ENCODE data around the gene HIF3A. TPM values are rescaled to one million over a fixed set of nuclear protein-coding genes. Genes with fewer than 3 reads are reported as not detected.
"Not testable (repeated sequence)": the region's sequence is repeated elsewhere in the genome, so short reads cannot be mapped to it uniquely, and the experiment has no call there.

The HIF3A gene
- 164 to 175 TPM (median 165 TPM) in 3 replicates for total RNA-seq

DNA sequence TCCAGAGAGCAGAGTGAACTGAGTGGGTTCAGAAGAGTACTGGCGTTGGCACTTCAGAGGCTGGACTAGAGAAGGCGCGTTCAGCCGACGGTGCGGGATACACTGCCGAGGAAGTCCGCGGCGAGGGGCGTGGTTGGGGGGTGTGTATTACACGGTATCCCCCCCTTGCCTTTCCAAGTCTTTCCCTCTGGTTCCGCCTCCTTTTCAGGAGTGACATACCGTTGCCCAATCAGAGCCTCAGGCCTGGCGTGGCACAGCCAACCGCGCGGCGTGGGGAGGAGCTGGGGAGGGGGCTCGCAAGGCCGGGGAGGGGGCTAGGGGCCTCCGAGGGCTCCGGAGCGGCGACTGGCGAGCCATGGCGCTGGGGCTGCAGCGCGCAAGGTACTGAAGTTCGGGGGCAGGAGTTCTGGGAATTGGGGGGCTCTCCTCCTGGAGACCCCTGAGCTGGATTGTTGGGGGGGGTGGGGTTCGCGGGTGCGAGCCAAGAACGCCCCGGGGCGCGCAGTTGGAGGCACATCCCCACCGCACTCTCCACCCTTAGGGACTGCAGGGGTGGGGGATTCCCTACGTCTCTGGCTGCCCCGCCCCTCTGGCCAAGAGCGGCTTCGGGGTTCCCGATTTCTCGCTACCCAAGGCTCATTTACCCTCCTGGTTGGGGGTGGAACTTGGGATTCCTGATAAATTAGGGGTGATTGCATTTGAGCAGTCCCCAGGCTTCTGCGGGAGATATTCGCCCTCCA lies at the start of gene HIF3A:
Gene HIF3A (plus strand): TSS at position 321 of the 740 bp plus-strand sequence. CDS start 35 bp downstream, at position 356.
- H3K4me3 Mint-ChIP-seq, result peak within 1 kb of the TSS; percentile 83
- DNase-seq (ENCODE audit: low spot score in 2 of 2, unreplicated experiment in 2 of 2), result peak; percentile 86 to 92
- H3K27me3 Mint-ChIP-seq (ENCODE audit: low read depth), result peaks cover 3% of the 10 kb centered on the region
- no peaks in the 10 kb centered on the region for H3K36me3 Mint-ChIP-seq
- peak within 1 kb of the TSS; percentile 83 for H3K27ac Mint-ChIP-seq
- TF ChIP-seq, protein P1, sequence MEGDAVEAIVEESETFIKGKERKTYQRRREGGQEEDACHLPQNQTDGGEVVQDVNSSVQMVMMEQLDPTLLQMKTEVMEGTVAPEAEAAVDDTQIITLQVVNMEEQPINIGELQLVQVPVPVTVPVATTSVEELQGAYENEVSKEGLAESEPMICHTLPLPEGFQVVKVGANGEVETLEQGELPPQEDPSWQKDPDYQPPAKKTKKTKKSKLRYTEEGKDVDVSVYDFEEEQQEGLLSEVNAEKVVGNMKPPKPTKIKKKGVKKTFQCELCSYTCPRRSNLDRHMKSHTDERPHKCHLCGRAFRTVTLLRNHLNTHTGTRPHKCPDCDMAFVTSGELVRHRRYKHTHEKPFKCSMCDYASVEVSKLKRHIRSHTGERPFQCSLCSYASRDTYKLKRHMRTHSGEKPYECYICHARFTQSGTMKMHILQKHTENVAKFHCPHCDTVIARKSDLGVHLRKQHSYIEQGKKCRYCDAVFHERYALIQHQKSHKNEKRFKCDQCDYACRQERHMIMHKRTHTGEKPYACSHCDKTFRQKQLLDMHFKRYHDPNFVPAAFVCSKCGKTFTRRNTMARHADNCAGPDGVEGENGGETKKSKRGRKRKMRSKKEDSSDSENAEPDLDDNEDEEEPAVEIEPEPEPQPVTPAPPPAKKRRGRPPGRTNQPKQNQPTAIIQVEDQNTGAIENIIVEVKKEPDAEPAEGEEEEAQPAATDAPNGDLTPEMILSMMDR (IDR thresholded peaks at IDR 0.05; ENCODE audit: unreplicated experiment), result no peak
- H3K9me3 Mint-ChIP-seq, result no peaks in the 10 kb centered on the region
- peaks cover 44% of the 10 kb centered on the region for H3K4me1 Mint-ChIP-seq

DNA sequence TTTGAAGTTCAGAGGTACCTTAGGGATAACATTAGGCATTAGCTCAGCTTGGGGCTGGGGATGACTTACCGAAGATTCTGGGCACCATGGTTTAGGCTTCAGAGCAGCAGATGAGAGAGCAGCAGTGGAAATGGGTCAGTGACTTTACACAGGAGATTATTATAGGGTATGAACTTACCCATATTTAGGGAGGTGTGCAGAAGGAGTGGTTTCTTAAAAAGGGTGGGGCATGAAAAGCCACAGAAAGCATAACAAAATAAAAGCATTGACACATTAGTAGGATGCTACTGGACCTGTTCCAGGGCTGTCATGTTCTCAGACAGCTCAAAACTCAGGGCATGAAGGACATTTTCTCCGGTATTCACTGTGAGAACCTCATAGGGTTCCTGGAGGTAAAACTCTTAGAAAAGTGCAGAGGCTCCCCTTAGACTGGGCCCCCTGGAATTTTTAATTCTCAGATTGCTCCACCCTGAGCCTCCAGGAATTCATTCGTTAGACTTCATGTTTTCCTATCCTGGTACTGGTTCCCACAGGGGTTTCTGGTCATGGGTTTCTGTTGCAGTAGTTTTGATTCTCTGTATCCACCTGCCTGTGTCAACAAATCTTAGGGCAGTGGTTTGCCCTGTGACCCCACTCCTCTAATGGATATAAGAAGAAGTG lies 46.6 kb upstream of the HIF3A start:
- H3K4me3 Mint-ChIP-seq, result no peak overlapping the region
- H3K9me3 Mint-ChIP-seq, result no peaks in the 10 kb centered on the region
- H3K36me3 Mint-ChIP-seq, result no peaks in the 10 kb centered on the region
- no peak for DNase-seq (ENCODE audit: low spot score in 2 of 2, unreplicated experiment in 2 of 2)
- H3K4me1 Mint-ChIP-seq, result peaks cover 11% of the 10 kb centered on the region
- TF ChIP-seq, protein P1 (IDR thresholded peaks at IDR 0.05; ENCODE audit: unreplicated experiment), result no peak
- peaks cover 56% of the 10 kb centered on the region for H3K27me3 Mint-ChIP-seq (ENCODE audit: low read depth)
- no peak overlapping the region for H3K27ac Mint-ChIP-seq

DNA sequence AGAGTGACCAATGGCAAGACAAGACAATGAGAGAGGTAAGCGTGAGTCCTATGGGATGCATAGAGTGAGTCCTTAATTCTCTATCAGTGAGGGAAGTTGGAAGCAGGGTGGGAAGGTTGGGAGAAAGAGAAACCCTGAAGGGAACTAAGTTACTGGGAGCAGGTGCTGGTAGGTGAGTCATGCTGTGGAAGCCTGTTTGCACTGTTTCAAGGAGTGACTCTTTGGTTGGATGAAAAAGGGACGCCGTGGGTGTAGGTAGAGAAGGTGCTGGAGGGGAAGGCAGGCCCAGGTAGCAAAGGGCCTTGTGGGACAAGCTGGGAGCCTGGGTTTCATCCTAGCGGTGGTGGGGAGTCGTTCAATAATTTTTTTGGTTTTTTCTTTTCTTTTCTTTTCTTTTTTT lies 45.4 kb upstream of the HIF3A start:
- TF ChIP-seq, protein P1 (IDR thresholded peaks at IDR 0.05; ENCODE audit: unreplicated experiment), result no peak
- no peaks in the 10 kb centered on the region for H3K36me3 Mint-ChIP-seq
- peaks cover 47% of the 10 kb centered on the region for H3K27me3 Mint-ChIP-seq (ENCODE audit: low read depth)
- no peaks in the 10 kb centered on the region for H3K9me3 Mint-ChIP-seq
- no peak overlapping the region for H3K4me3 Mint-ChIP-seq
- DNase-seq (ENCODE audit: low spot score in 2 of 2, unreplicated experiment in 2 of 2), result no peak
- peaks cover 9% of the 10 kb centered on the region for H3K4me1 Mint-ChIP-seq
- H3K27ac Mint-ChIP-seq, result no peak overlapping the region

DNA sequence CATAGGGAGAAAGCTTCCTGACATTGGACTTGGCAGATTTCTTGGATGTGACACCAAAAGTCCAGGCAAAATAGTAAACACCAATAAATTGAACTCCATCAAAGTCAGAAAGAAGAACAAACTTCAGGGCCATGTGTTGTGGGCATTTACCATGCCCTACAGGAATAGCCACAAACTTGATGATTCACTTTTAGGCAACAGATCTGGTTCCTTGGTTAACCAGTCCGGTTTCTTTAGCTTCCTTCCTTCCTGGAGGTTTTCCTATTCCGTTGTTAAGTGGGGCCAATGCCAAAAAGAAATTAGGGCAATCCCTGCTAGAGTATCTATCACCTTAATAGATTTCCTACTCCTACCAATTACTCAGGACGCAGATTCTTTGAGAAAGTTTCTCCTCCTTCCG lies 42.1 kb upstream of the HIF3A start:
- H3K9me3 Mint-ChIP-seq, result no peaks in the 10 kb centered on the region
- peaks cover 7% of the 10 kb centered on the region for H3K4me1 Mint-ChIP-seq
- H3K36me3 Mint-ChIP-seq, result no peaks in the 10 kb centered on the region
- H3K4me3 Mint-ChIP-seq, result no peak overlapping the region
- DNase-seq (ENCODE audit: low spot score in 2 of 2, unreplicated experiment in 2 of 2), result no peak
- peaks cover 28% of the 10 kb centered on the region for H3K27me3 Mint-ChIP-seq (ENCODE audit: low read depth)
- TF ChIP-seq, protein P1 (IDR thresholded peaks at IDR 0.05; ENCODE audit: unreplicated experiment), result no peak
- no peak overlapping the region for H3K27ac Mint-ChIP-seq

DNA sequence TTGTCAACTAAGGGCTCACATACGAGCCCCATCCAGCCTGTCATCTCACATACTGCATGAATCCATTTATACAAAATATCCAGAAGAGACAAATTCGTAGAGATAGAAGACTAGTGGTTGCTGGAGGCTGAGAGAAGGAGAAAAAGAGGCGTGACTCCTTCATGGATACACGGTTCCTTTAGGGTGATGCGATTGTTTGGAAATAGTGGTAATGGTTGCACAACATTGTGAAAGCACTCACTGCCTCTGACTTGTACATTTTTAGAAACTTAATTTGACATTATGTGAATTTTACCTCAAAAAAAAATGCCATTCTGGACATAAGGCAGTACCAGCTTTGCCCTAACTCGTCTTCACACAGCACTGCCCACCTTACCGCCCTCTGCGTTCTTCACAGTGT lies 40.0 kb upstream of the HIF3A start:
- Mint-ChIP-seq H3K27ac (no peak overlapping the region), H3K27me3 (ENCODE audit: low read depth) (peaks cover 12% of the 10 kb centered on the region), H3K4me1 (peaks cover 2% of the 10 kb centered on the region), H3K36me3 (no peaks in the 10 kb centered on the region), H3K4me3 (no peak overlapping the region), H3K9me3 (no peaks in the 10 kb centered on the region)
- no peak for DNase-seq (ENCODE audit: low spot score in 2 of 2, unreplicated experiment in 2 of 2)
- TF ChIP-seq, protein P1 (IDR thresholded peaks at IDR 0.05; ENCODE audit: unreplicated experiment), result no peak

DNA sequence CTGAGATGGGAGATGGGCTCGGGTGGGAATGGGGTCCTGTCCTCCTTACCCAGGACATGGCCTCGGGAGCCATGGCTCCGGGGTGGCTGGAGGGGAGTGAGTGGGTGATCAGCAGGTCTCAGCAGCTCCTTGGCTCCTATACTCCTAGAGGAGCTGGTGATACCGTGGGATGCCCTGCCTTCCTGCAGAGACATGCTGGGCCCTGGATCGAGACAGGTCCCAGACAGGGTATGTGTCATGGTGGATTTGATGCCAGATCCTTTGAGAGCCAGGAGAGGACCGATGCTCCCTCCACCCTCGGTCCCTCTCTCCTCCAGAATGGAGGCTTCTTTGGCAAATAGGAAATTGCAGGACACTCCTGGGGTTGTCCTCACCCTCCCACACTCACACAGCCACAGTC lies 35.3 kb upstream of the HIF3A start:
- H3K4me1 Mint-ChIP-seq; H3K9me3 Mint-ChIP-seq; H3K36me3 Mint-ChIP-seq; H3K4me3 Mint-ChIP-seq; H3K27ac Mint-ChIP-seq; DNase-seq (ENCODE audit: low spot score in 2 of 2, unreplicated experiment in 2 of 2): not testable (repeated sequence)
- H3K27me3 Mint-ChIP-seq (ENCODE audit: low read depth), result peaks cover 17% of the 10 kb centered on the region

DNA sequence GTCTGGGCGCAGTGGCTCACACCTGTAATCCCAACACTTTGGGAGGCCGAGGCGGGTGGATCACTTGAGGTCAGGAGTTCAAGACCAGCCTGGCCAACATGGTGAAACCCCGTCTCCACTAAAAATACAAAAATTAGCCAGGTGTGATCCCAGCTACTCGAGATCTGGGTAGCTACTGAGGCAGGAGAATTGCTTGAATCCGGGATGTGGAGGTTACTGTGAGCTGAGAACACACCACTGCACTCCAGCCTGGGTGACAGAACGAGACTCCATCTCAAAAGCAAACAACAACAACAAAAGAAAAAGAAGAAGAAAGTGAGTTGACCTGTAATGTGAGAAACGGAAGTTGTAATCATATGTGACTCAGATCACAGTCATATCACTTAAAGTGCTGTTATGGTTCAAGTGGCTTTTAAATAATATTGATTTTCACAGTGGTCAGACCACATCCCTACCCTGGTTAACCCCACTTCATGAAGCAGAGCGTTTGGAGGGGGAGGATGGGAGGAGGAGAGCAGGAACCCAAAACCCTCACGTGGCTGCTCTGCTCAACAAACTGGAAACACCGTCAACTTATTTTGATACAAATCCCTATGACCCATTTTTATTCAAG lies 34.1 kb upstream of the HIF3A start:
- H3K9me3 Mint-ChIP-seq; H3K27ac Mint-ChIP-seq; H3K4me3 Mint-ChIP-seq; H3K36me3 Mint-ChIP-seq; H3K4me1 Mint-ChIP-seq; DNase-seq (ENCODE audit: low spot score in 2 of 2, unreplicated experiment in 2 of 2): not testable (repeated sequence)
- peaks cover 16% of the 10 kb centered on the region for H3K27me3 Mint-ChIP-seq (ENCODE audit: low read depth)

DNA sequence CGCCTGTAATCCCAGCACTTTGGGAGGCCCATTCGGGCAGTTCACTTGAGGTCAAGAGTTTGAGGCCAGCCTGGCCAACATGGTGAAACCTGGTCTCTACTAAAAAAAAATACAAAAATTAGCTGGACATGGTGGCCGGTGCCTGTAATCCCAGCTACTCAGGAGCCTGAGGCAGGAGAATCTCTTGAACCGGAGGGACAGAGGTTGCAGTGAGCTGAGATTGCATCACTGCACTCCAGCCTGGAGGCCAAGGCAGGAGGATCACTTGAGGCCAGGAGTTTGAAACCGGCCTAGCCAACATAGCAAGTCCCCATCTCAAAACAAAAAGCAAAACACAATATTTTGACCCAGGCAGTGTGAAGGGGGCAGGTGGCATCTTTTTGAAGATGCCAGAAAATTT lies 32.0 kb upstream of the HIF3A start:
- not testable (repeated sequence) for H3K36me3 Mint-ChIP-seq; H3K4me3 Mint-ChIP-seq; H3K4me1 Mint-ChIP-seq; H3K9me3 Mint-ChIP-seq; DNase-seq (ENCODE audit: low spot score in 2 of 2, unreplicated experiment in 2 of 2); H3K27ac Mint-ChIP-seq
- peaks cover 16% of the 10 kb centered on the region for H3K27me3 Mint-ChIP-seq (ENCODE audit: low read depth)
